Adipocyte (in vitro differentiated cells): ENCODE measurements around the gene KRT84.

Experiments
- DNase-seq: peaks from one replicate; pipeline ENCODE4 v3.0.0-alpha.2; 2015; ENCODE audit warnings: low read depth
- H3K27me3 ChIP-seq: replicated peaks from 2 replicates; pipeline ENCODE4 v1.7.0; 2013; ENCODE audit warnings: mild to moderate bottlenecking, low read length, moderate library complexity; ENCODE audit not compliant: control insufficient read depth, insufficient read depth
- H3K36me3 ChIP-seq: 2 replicates; pipeline ENCODE4 v1.7.0; 2013; ENCODE audit warnings: low read length, mild to moderate bottlenecking, moderate library complexity; ENCODE audit not compliant: control insufficient read depth, insufficient read depth, severe bottlenecking
- H3K4me1 ChIP-seq: 2 replicates; pipeline ENCODE4 v1.7.0; 2013; ENCODE audit warnings: mild to moderate bottlenecking, low read length, moderate library complexity; ENCODE audit not compliant: control insufficient read depth, insufficient read depth
- H3K4me3 ChIP-seq: 2 replicates; pipeline ENCODE4 v1.7.0; 2013; ENCODE audit warnings: mild to moderate bottlenecking, low read length, moderate library complexity
- H3K9ac ChIP-seq: 2 replicates; pipeline ENCODE4 v1.7.0; 2013; ENCODE audit warnings: mild to moderate bottlenecking, low read length, moderate library complexity
- H3K9me3 ChIP-seq: 2 replicates; pipeline ENCODE4 v1.7.0; 2013; ENCODE audit warnings: mild to moderate bottlenecking, low read length, moderate library complexity; ENCODE audit not compliant: control insufficient read depth

The KRT84 gene

GRCh38 chr12:52336641-52337040 lies 48.8 kb downstream of the KRT84 start:
- Histone ChIP-seq H3K4me1 (peaks cover 6% of the 10 kb centered on the region), H3K4me3 (no peak overlapping the region), H3K9me3 (peaks cover 13% of the 10 kb centered on the region), H3K27me3 (peaks cover 37% of the 10 kb centered on the region), H3K36me3 (no peaks in the 10 kb centered on the region), H3K9ac (no peak overlapping the region)
- no peak for DNase-seq

GRCh38 chr12:52335598-52336262 lies 49.7 kb downstream of the KRT84 start:
- DNase-seq, result no peak
- Histone ChIP-seq H3K4me3 (no peak overlapping the region), H3K4me1 (peaks cover 6% of the 10 kb centered on the region), H3K9ac (no peak overlapping the region), H3K36me3 (no peaks in the 10 kb centered on the region), H3K9me3 (peaks cover 13% of the 10 kb centered on the region), H3K27me3 (peaks cover 37% of the 10 kb centered on the region)

GRCh38 chr12:52334185-52334584 lies 51.3 kb downstream of the KRT84 start:
- DNase-seq, result no peak
- H3K9me3 ChIP-seq, result peaks cover 13% of the 10 kb centered on the region
- H3K4me1 ChIP-seq, result peaks cover 6% of the 10 kb centered on the region
- no peak overlapping the region for H3K4me3 ChIP-seq
- H3K36me3 ChIP-seq, result no peaks in the 10 kb centered on the region
- no peak overlapping the region for H3K9ac ChIP-seq
- H3K27me3 ChIP-seq, result peaks cover 44% of the 10 kb centered on the region

- Histone ChIP-seq H3K4me1 (peaks cover under 1% of the 10 kb centered on the region), H3K9me3 (peaks cover 13% of the 10 kb centered on the region), H3K36me3 (no peaks in the 10 kb centered on the region), H3K4me3 (no peak overlapping the region), H3K27me3 (peaks cover 48% of the 10 kb centered on the region), H3K9ac (no peak overlapping the region)
- no peak for DNase-seq
Observed at GRCh38 chr12:52333321-52333720, 52.1 kb downstream of the KRT84 start.

GRCh38 chr12:52332381-52332780 lies 53.1 kb downstream of the KRT84 start:
- Histone ChIP-seq H3K4me1 (no peaks in the 10 kb centered on the region), H3K36me3 (no peaks in the 10 kb centered on the region), H3K4me3 (no peak overlapping the region), H3K27me3 (peaks cover 48% of the 10 kb centered on the region), H3K9ac (no peak overlapping the region), H3K9me3 (peaks cover 13% of the 10 kb centered on the region)
- no peak for DNase-seq

GRCh38 chr12:52331833-52332232 lies 53.6 kb downstream of the KRT84 start:
- Histone ChIP-seq H3K27me3 (peaks cover 48% of the 10 kb centered on the region), H3K4me3 (no peak overlapping the region), H3K4me1 (no peaks in the 10 kb centered on the region), H3K9me3 (peaks cover 11% of the 10 kb centered on the region), H3K9ac (no peak overlapping the region), H3K36me3 (no peaks in the 10 kb centered on the region)
- DNase-seq, result no peak

- H3K4me3 ChIP-seq, result no peak overlapping the region
- H3K27me3 ChIP-seq, result peaks cover 48% of the 10 kb centered on the region
- no peak overlapping the region for H3K9ac ChIP-seq
- peaks cover 6% of the 10 kb centered on the region for H3K9me3 ChIP-seq
- H3K4me1 ChIP-seq, result no peaks in the 10 kb centered on the region
- H3K36me3 ChIP-seq, result no peaks in the 10 kb centered on the region
- no peak for DNase-seq
Observed at GRCh38 chr12:52331039-52331438, 54.4 kb downstream of the KRT84 start.

GRCh38 chr12:52327830-52328500 lies 57.5 kb downstream of the KRT84 start:
- H3K9me3 ChIP-seq, result no peaks in the 10 kb centered on the region
- no peak overlapping the region for H3K9ac ChIP-seq
- DNase-seq, result no peak
- H3K4me3 ChIP-seq, result no peak overlapping the region
- H3K27me3 ChIP-seq, result peaks cover 57% of the 10 kb centered on the region
- H3K36me3 ChIP-seq, result no peaks in the 10 kb centered on the region
- H3K4me1 ChIP-seq, result no peaks in the 10 kb centered on the region
